Smooth muscle cell (in vitro differentiated cells): ENCODE data around the gene APBB2. TPM values are rescaled to one million over a fixed set of nuclear protein-coding genes. Genes with fewer than 3 reads are reported as not detected.

Experiments
- DNase-seq: peaks from one replicate; lab custom pipeline; 2025; ENCODE audit not compliant: unreplicated experiment; lab: John Stamatoyannopoulos, UW
- H2AFZ ChIP-seq: fragments of 200-600 bp; sonication (generic); 2 replicates; pipeline ENCODE4 v1.6.0; 2016; ENCODE audit warnings: antibody characterized with exemption, low read depth, mild to moderate bottlenecking
- H3F3A ChIP-seq: fragments of 200-600 bp; sonication (generic); 2 replicates; pipeline ENCODE4 v1.6.0; 2017; ENCODE audit warnings: antibody characterized with exemption, low read depth
- H3K27ac ChIP-seq: fragments of 200-600 bp; sonication (generic); 2 replicates; pipeline ENCODE4 v1.5.1; 2016; ENCODE audit warnings: low read depth, mild to moderate bottlenecking
- H3K27me3 ChIP-seq: fragments of 200-600 bp; sonication (generic); 2 replicates; pipeline ENCODE4 v1.6.1; 2016; ENCODE audit warnings: low read depth, mild to moderate bottlenecking
- H3K36me3 ChIP-seq: fragments of 200-600 bp; sonication (generic); 2 replicates; pipeline ENCODE4 v1.5.1; 2016; ENCODE audit warnings: low read depth
- H3K4me1 ChIP-seq: fragments of 200-600 bp; sonication (generic); 2 replicates; pipeline ENCODE4 v1.5.1; 2016; ENCODE audit warnings: low read depth
- H3K4me2 ChIP-seq: fragments of 200-600 bp; sonication (generic); 2 replicates; pipeline ENCODE4 v1.6.0; 2016; ENCODE audit warnings: mild to moderate bottlenecking
- H3K4me3 ChIP-seq: fragments of 200-600 bp; sonication (generic); 2 replicates; pipeline ENCODE4 v1.5.1; 2016; ENCODE audit warnings: mild to moderate bottlenecking
- H3K79me2 ChIP-seq: fragments of 200-600 bp; sonication (generic); 2 replicates; pipeline ENCODE4 v1.6.0; 2016; ENCODE audit warnings: low read depth, mild to moderate bottlenecking
- H3K9ac ChIP-seq: fragments of 200-600 bp; sonication (generic); 2 replicates; pipeline ENCODE4 v1.6.0; 2016; ENCODE audit warnings: low read depth
- H3K9me3 ChIP-seq: fragments of 200-600 bp; sonication (generic); replicated peaks from 2 replicates; pipeline ENCODE4 v1.5.1; 2016; ENCODE audit warnings: low read depth
- H4K20me1 ChIP-seq: fragments of 200-600 bp; sonication (generic); 2 replicates; pipeline ENCODE4 v1.6.0; 2016; ENCODE audit warnings: low read depth
- WGBS: methylation state at CpG from one replicate; pipeline ENCODE4 v1.1.7; 2016; ENCODE audit warnings: low lambda C conversion rate; 5-methylcytosine and 5-hydroxymethylcytosine counted together
- polyA plus RNA-seq: library from polyadenylated mRNA; unstranded; fragments of >200 nt; fragmentation: Nextera tagmentation; extraction: Ambion mirVana; gene quantifications from 2 replicates; pipeline ENCODE4 v1.2.1, GENCODE V29; 2016
- total RNA-seq: library from RNA; depleted of rRNA; stranded (reverse); fragments of >200 nt; gene quantifications from 2 replicates; pipeline ENCODE4 v1.2.3, GENCODE V29; 2014
- TF ChIP-seq, protein P1 (sequence below): fragments of 200-600 bp; sonication (generic); IDR thresholded peaks from 2 replicates; pipeline ENCODE4 v1.5.1; 2017; ENCODE audit warnings: borderline replicate concordance, mild to moderate bottlenecking, antibody characterized with exemption; ENCODE audit not compliant: insufficient read depth, poor library complexity, severe bottlenecking

APBB2 gene
- total and polyA plus RNA-seq, 2 experiments from 2014 or later: 22.1 to 60.9 TPM

- Histone ChIP-seq H3F3A (peaks cover 8% of the 10 kb centered on the region), H3K4me3 (no peak overlapping the region), H3K4me1 (peaks cover 6% of the 10 kb centered on the region), H3K4me2 (no peak overlapping the region), H3K27ac (peak overlapping the region; percentile 88), H3K36me3 (no peaks in the 10 kb centered on the region), H3K9ac (peak overlapping the region; percentile 11), H3K9me3 (no peaks in the 10 kb centered on the region), H2AFZ (no peak overlapping the region), H3K27me3 (no peaks in the 10 kb centered on the region), H3K79me2 (no peaks in the 10 kb centered on the region), H4K20me1 (no peaks in the 10 kb centered on the region)
- DNase-seq: no peak
- TF ChIP-seq, protein P1, sequence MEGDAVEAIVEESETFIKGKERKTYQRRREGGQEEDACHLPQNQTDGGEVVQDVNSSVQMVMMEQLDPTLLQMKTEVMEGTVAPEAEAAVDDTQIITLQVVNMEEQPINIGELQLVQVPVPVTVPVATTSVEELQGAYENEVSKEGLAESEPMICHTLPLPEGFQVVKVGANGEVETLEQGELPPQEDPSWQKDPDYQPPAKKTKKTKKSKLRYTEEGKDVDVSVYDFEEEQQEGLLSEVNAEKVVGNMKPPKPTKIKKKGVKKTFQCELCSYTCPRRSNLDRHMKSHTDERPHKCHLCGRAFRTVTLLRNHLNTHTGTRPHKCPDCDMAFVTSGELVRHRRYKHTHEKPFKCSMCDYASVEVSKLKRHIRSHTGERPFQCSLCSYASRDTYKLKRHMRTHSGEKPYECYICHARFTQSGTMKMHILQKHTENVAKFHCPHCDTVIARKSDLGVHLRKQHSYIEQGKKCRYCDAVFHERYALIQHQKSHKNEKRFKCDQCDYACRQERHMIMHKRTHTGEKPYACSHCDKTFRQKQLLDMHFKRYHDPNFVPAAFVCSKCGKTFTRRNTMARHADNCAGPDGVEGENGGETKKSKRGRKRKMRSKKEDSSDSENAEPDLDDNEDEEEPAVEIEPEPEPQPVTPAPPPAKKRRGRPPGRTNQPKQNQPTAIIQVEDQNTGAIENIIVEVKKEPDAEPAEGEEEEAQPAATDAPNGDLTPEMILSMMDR: no peak
- 64% methylated on average over 5 of the region's 5 CpGs for WGBS
Measured at GRCh38 chr4:40910706-40911105, 303.6 kb downstream of the APBB2 start.

DNA sequence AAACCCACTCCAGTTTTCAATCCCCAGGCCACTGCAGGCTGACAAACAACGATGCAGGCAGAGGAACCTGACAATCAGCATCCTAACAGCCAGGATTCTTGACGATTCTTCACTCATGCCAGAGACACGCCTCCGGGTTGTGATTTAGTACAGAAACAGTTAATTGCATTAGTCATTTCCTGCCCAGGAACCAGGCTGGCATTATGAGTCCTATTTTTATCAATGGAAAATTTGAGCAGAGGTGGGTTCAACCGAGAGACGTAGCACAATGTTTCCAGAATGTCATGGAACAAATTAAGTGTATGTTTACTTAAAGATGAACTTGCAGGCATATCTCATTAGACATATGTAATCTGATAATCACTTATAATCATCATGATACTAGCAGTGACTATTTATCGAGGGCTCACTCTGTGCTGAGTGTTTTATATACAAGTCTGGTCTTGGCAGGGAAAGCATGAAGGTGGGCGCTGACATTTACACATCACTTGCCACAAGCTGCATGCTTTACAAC, 304.9 kb downstream of the APBB2 start:
- H2AFZ ChIP-seq: no peak overlapping the region
- DNase-seq: no peak
- H3K27me3 ChIP-seq: no peaks in the 10 kb centered on the region
- H3K4me1 ChIP-seq: no peaks in the 10 kb centered on the region
- peak overlapping the region; percentile 53 for H3K4me2 ChIP-seq
- no peaks in the 10 kb centered on the region for H4K20me1 ChIP-seq
- peak overlapping the region; percentile 52 for H3K9ac ChIP-seq
- no peaks in the 10 kb centered on the region for H3K9me3 ChIP-seq
- peak overlapping the region; percentile 88 for H3K27ac ChIP-seq
- H3K4me3 ChIP-seq: no peak overlapping the region
- no peaks in the 10 kb centered on the region for H3F3A ChIP-seq
- H3K36me3 ChIP-seq: no peaks in the 10 kb centered on the region
- TF ChIP-seq, protein P1: no peak
- no peaks in the 10 kb centered on the region for H3K79me2 ChIP-seq
- 17% methylated on average over 8 of the region's 8 CpGs for WGBS

DNA sequence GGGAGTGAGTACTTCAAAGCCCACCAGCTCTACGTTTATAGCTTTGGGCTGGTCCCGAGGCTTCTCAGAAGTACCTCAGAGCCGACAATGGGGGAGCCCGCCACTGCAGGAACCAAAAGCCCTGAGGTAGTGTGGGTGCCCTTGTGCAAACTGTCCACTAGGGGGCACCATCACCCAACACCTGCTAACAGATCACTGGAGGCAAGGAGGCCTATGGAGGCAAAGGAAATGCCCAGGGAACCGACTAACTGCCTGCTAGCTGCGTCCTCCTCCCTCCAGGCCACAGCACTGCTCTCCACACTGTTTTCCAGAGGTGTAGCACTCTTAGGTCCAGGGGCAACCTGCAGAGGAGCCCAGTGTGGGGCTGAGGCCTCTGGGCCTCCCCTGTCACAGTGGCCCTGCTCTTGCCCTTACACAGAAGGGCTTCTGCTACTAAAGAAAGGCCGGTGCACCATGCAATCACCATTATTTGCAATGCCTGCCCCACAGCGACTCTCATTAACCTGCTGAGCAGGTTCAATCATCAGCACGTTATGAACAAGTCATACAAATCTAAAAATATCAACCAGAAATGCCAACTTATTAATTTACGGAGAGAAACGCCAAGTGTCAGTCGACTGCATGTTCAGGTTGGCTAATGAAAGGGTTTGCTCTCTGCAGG, 305.5 kb downstream of the APBB2 start:
- WGBS: 54% methylated on average over 12 of the region's 12 CpGs
- H2AFZ ChIP-seq: no peak overlapping the region
- no peak overlapping the region for H3K9ac ChIP-seq

More for the DNA sequence above, 305.5 kb downstream of the APBB2 start:
- no peaks in the 10 kb centered on the region for H3K79me2 ChIP-seq
- DNase-seq: peak; percentile 16
- H4K20me1 ChIP-seq: no peaks in the 10 kb centered on the region
- no peaks in the 10 kb centered on the region for H3K9me3 ChIP-seq
- no peaks in the 10 kb centered on the region for H3K27me3 ChIP-seq
- H3K4me1 ChIP-seq: no peaks in the 10 kb centered on the region
- H3K36me3 ChIP-seq: no peaks in the 10 kb centered on the region
- no peaks in the 10 kb centered on the region for H3F3A ChIP-seq
- H3K4me2 ChIP-seq: peak overlapping the region; percentile 53
- no peak overlapping the region for H3K4me3 ChIP-seq
- TF ChIP-seq, protein P1: peak; percentile 96
- peak overlapping the region; percentile 88 for H3K27ac ChIP-seq
